Measurements from ENCODE around the gene SLC46A3. TPM values are rescaled to one million over a fixed set of nuclear protein-coding genes. Genes with fewer than 3 reads are reported as not detected.

Gene SLC46A3
- total and polyA plus RNA-seq, 2 experiments from 2014 or later = 0.16 to 0.28 TPM

GRCh38 chr13:28735481-28736029, 16.8 kb upstream of the SLC46A3 start:
- peaks cover 4% of the 10 kb centered on the region; the same call in 1 of the 3 replicates for H3K9me3 Mint-ChIP-seq
- no peaks in the 10 kb centered on the region for H4K20me1 ChIP-seq (replicated peaks; ENCODE audit: insufficient read depth)
- no peak for TF ChIP-seq JUNB (IDR thresholded peaks at IDR 0.05; ENCODE audit: unreplicated experiment)
- TF ChIP-seq CTCF (conservative IDR thresholded peaks at IDR 0.05; ENCODE audit: low read depth in 2 of 2) = peak in 1 of 2 experiments; percentile 27; a peak in 1 of 4 replicates
- H3K4me3 Mint-ChIP-seq = no peak overlapping the region
- H3K27me3 ChIP-seq (ENCODE audit: insufficient read depth) = no peaks in the 10 kb centered on the region
- H3K27ac Mint-ChIP-seq = no peak overlapping the region
- no peak overlapping the region for H3K4me2 ChIP-seq
- no peaks in the 10 kb centered on the region for H3K4me1 Mint-ChIP-seq
- ATAC-seq = no peak
- no peak overlapping the region for H3K4me3 ChIP-seq
- H3K79me2 ChIP-seq (replicated peaks; ENCODE audit: insufficient read depth) = no peaks in the 10 kb centered on the region
- H3K36me3 Mint-ChIP-seq (ENCODE audit: low read depth) = no peaks in the 10 kb centered on the region
- peaks cover 7% of the 10 kb centered on the region for H3K27me3 Mint-ChIP-seq (ENCODE audit: insufficient read depth, low read depth, poor library complexity)
- H3K36me3 ChIP-seq (ENCODE audit: insufficient read depth) = no peaks in the 10 kb centered on the region
- H3K27ac ChIP-seq (ENCODE audit: low read depth) = no peak overlapping the region
- no peaks in the 10 kb centered on the region for H3K4me1 ChIP-seq (ENCODE audit: insufficient read depth)
- 0 out of 2 replicates have a peak overlapping the region, but pooled peaks have one; percentile 23 for H2AFZ ChIP-seq
- H3K9me2 ChIP-seq (ENCODE audit: insufficient read depth) = no peaks in the 10 kb centered on the region
- H3F3A ChIP-seq (replicated peaks; ENCODE audit: low read depth) = no peaks in the 10 kb centered on the region
- no peak for DNase-seq (ENCODE audit: low spot score)

- H3K27ac ChIP-seq (ENCODE audit: low read depth) = no peak overlapping the region
- Mint-ChIP-seq H3K9me3 (peaks cover 1% of the 10 kb centered on the region; the same call in 1 of the 3 replicates), H3K27ac (no peak overlapping the region), H3K36me3 (ENCODE audit: low read depth) (no peaks in the 10 kb centered on the region), H3K4me1 (no peaks in the 10 kb centered on the region), H3K27me3 (ENCODE audit: insufficient read depth, low read depth, poor library complexity) (peaks cover 7% of the 10 kb centered on the region), H3K4me3 (no peak overlapping the region)
- no peaks in the 10 kb centered on the region for H3F3A ChIP-seq (replicated peaks; ENCODE audit: low read depth)
- no peaks in the 10 kb centered on the region for H3K36me3 ChIP-seq (ENCODE audit: insufficient read depth)
- H3K4me2 ChIP-seq = no peak overlapping the region
- no peaks in the 10 kb centered on the region for H3K27me3 ChIP-seq (ENCODE audit: insufficient read depth)
- H3K4me1 ChIP-seq (ENCODE audit: insufficient read depth) = no peaks in the 10 kb centered on the region
- no peaks in the 10 kb centered on the region for H4K20me1 ChIP-seq (replicated peaks; ENCODE audit: insufficient read depth)
- ATAC-seq = no peak
- no peaks in the 10 kb centered on the region for H3K79me2 ChIP-seq (replicated peaks; ENCODE audit: insufficient read depth)
- 0 out of 2 replicates have a peak overlapping the region, but pooled peaks have one; percentile 23 for H2AFZ ChIP-seq
- no peaks in the 10 kb centered on the region for H3K9me2 ChIP-seq (ENCODE audit: insufficient read depth)
- H3K4me3 ChIP-seq = no peak overlapping the region
- DNase-seq (ENCODE audit: low spot score) = no peak
- TF ChIP-seq ZNF462 (CRISPR knock-in tag; IDR thresholded peaks at IDR 0.05) (no peak), EZH2 (IDR thresholded peaks at IDR 0.05; ENCODE audit: low read depth, unreplicated experiment) (no peak), EZH2phosphoT487 (IDR thresholded peaks at IDR 0.05; ENCODE audit: unreplicated experiment) (no peak), CTCF (conservative IDR thresholded peaks at IDR 0.05; ENCODE audit: low read depth in 2 of 2) (no peak), CREB1 (CRISPR knock-in tag; IDR thresholded peaks at IDR 0.05; ENCODE audit: low read depth) (no peak), NANOG (IDR thresholded peaks at IDR 0.05; ENCODE audit: borderline replicate concordance) (no peak), ETS1 (IDR thresholded peaks at IDR 0.05) (no peak), ZNF331 (CRISPR knock-in tag; IDR thresholded peaks at IDR 0.05; ENCODE audit: low read depth) (no peak), JUNB (IDR thresholded peaks at IDR 0.05; ENCODE audit: unreplicated experiment) (no peak), POLR2AphosphoS5 (IDR thresholded peaks at IDR 0.05; ENCODE audit: low read depth) (no peak)
Measured at GRCh38 chr13:28734906-28735305, 16.1 kb upstream of the SLC46A3 start.

All from GM23338 (cell line).